Measurements from ENCODE around the gene SLC30A2.

SLC30A2 gene

DNA sequence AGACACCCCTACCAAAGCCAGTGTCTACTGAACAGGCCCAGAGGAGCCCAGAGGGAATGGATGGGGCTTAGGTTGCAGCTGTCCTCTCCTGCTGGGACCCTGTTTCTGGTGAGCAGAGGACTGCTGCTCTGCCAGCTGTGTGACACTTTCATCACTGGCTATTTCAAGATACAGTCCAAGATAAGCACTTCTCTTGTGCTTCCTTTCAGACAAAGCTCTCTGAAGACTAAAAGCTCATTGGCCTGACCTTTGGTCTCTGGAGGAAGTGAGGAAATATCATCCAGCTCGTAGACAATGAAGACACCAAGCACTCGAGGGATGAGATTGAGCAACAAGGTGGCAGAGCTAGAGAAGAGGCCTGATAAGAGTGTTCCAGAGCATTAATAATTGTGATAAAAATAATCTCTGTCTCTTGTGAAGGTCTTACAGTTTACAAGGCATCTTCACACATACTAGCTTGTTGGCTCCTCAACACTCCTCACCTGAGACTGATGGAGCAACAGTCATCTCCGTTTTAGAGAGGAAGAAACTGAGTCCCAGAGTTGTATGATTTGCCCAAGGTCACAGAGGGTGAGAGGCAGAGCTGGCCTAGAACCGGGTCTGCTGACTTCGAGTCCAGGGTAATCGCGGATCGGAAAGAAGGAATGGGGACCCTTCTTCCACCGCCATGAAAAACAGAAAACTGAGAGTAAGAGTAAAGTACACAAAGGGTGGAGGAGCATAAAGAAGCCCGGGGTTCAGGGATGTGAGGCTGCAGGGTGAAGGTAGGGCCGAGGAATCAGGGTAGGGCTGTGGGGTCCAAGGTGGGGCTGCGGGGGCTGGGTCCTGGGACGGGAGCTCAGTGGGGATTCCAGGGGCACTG is 48.7 kb downstream of the SLC30A2 start:
- no peak for DNase-seq (ENCODE audit: low read depth)

DNA sequence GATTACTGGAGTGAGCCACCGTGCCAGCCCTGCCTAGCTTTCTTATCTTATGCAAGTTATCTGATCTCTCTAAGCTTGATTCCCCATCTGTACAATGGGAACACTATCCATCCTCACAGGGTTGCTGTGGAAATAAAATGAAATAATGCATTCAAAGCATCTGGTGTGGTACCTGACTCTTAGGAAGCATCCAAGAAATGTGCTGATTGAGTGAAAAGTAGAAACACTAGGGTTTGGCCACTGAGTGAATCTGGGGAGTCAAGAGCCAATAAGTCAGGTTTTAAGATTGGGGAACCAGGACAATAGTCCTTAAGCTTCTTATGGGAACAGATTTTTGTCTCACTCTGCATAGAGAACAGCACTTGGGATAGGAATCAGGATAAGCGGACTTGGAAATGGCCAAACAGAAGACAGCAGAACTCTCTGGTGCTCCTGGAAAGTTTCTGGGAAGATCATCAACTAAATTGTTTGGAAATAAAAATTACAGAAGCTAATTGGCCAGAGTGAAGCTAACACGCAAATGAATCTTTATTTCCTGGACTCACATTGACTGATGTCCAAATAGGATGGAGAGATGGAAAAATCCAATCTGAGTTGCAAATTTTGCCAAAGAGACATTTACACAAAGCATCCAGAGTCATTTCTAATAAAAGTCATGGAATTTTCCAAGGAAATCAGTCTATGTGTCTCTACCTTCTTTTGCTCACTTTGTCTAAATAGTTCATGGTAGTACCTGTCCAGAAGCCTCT is 51.3 kb downstream of the SLC30A2 start:
- DNase-seq (ENCODE audit: low read depth), result no peak

DNA sequence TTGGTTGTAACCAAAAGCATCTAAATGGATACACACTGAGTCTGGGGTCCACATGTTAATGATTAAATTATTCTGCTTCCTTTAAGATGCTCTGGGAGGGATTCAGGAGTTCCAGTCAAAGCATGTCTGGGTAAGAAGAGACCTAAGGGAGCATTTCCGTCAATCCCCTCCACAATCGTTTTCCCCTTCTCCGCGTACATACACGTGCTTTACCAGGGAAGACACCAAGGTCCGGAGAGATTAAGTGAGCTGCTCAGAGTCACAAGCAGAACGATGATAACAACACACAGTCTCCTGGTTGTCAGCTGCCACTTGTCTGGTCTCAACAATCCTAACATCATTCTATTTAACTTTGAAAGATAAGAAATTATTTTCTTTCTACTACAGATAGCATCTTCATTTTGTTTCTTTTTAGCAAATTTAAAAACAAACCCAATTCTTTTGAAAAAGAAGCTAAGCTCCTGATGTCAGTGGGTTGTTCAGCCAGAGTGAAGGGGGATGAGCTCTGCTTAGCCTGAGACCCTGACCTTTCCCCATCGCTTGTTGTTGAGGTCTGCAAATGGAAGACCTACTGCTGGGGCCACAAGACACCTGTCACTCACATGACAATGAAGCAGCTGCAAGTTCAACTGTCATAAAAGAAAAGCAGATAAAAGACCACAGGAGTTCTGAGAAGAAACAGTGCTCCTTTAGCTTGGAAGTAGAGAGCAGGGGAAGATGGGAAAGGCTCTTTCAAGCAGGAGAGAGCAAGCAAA is 52.5 kb downstream of the SLC30A2 start:
- no peak for DNase-seq (ENCODE audit: low read depth)

DNA sequence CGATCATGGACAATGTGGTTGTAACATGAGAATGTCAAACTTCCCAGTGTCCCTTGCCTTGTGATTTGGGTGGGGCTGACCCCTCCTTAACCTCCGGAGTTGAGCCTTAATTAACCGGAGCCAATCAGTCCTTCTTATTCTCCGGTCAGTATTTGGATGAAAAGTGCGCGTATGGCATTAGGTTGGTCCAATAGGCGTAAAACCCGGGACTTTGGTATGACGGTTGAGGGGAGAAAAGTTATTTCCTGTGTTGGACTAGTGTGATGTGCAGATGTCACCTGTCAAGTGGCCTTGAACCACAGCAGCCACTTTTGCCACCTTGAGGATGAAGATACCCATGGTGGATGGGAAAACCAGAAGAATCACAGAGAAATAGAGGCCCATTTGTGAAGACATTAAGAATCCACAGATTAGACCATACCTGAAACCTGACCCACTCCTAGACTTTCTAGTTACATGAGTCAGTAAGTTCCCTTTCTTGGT is 53.2 kb downstream of the SLC30A2 start:
- no peak for DNase-seq (ENCODE audit: low read depth)

DNA sequence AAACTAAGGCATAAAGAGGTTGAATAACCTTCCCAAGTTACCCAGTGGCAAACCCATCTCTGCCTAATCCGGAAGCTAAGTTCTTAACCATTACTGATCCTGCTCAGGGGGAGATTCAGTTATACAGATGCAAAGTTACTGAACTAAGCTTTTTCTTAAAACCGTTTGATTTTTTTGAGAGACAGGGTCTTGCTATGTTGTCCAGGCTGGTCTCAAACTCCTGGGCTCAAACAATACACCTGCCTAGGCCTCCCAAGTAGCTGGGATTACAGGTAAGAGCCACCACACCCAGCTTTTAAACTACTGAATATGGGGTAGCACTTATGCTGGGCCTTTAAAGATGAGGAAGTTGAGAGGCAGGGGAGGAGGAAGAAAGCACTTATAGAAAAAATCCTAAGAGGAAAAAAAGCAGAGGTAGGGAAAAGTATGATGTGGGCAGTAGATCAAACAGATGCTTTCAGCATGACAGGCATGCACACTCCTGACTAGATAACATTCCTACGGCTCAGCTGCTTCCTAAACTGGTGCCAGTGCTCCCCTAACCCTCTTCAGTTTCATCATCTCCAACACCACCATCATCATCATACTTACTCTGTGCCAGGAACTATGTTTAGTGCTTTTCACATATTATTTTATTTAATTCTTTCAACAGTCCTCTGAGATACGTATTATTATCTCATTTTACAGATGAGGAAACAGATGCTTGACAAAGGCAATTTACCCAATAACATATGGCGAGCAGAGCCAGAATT is 53.8 kb downstream of the SLC30A2 start:
- no peak for DNase-seq (ENCODE audit: low read depth)

DNA sequence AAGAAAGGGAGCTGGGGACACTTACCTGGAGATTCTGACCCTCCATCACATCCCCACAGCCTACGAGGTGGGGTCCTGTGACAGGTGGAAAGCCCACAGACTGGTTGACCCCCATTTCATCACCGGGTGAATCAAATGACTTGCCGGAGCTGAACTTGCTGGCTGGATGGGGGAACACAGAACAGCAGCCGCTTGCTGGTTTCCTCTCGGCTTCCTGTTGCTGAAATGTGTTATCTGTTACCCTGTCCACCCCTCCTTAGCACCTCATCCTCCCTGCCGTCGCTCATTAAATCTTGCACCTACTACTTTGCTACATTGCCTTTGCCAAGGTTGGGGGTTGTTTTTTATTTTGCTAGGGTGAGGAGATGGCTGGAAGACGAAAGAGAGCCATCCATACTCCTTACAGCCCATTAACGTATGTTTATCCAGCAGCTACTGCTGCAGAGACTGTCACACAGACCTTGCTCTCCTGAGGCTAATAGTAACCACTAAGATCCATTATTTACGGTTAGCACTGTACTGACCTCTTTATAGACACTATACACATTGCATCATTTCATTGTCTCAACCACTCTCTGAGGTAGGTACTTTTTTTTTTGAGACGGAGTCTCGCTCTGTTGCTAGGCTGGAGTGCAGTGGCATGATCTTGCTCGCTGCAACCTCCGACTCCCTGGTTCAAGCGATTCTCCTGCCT is 55.1 kb downstream of the SLC30A2 start:
- no peak for DNase-seq (ENCODE audit: low read depth)

DNA sequence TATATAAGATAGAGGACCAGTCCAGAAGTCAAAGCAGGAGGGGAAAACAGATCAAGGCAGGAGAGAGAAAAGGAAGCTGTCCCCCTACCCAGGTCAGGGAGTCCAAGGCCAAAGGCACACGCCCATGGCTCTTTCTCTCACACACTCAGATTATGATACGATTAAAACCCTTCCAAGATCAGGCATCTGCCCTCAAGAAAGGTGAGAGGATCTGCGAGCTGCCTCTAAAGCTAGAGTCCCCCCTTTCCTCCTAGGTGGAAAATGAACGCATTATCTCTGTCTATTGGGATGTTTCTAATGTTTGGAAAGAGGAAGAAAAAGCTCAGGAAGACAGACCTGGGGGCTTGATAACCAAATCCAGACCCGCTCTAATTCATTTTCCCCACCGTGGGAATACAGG is 55.7 kb downstream of the SLC30A2 start:
- DNase-seq (ENCODE audit: low read depth), result no peak

DNA sequence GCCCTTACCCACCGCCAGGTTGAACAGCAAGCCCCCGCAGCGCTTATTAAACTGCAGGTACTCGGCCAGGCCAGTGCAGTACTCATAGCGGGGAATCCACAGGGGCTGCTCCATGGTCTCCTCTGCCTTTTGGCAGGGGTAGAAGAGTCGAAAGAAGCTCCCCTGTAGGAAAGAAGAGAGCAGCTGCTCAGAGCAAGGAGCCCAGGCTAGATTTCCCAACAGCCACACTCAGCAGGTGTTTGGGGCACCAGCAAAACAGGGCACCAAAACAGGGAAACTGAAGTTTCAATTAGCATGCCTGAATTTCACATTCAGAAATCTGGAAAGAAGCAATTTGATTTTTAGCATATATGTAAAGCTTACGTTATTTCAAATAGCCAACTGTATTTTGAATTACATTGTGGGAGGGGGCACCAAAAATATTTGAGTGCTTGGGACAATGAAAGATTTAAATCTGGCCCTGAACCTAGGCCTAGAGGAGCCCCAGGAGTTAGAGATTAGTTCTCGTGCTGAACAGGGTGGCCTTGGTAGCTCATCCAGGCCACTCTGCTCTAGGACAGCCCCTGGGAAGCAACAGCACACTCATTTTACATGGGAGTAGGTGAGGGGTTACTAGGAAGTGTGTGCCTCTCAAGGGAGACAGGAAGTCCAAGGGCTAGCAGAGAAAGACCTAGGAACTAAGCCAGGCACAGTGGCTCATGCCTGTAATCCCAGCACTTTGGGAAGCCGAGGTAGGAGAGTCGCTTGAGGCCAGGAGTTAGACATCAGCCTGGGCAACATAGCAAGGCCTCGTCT is 56.3 kb downstream of the SLC30A2 start:
- no peak for DNase-seq (ENCODE audit: low read depth)

DNA sequence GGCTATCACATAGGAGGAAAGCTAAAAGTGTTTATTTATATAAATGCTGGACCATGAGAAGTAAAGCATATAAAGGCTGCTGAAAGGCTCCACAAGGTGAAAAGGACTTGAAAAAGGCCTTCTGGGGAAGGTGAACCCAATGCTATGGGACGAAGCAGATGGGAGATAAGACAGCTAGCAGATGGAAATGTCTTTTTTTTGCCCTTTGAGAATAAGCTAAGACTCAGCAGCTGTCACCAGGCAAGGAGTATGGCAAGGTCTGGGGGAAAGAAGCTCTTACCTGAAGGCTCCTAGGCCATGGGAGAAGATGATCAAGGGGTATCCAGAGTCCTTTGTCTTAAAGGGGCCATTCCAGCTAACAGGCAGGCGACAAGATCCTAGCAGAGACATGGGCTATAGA is 58.0 kb downstream of the SLC30A2 start:
- DNase-seq (ENCODE audit: low read depth), result no peak
